Measurements from ENCODE around the gene P2RY4. TPM values are rescaled to one million over a fixed set of nuclear protein-coding genes. Genes with fewer than 3 reads are reported as not detected.

The P2RY4 gene
- 0.21 TPM in 1 of 2 replicates, not detected in the other for total RNA-seq

DNA sequence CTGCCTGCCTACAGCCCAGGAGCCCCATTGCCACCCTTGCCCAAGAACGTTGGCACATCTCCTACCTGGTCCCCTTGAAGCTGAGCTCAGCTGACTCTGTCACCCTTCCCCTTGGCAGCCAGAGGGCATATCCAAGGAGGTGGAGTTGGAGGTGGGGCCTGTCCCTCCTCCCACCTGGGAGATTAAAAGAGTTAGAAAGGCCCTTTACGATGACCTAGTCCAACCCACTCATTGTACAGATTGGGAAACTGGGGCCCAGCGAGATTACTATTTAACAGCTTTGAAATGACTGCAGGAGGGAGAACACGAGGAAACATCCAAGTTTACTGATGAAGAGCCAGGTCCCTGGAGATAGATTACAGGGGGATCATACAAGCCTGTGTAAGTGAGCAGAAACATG, at the start of gene P2RY4:
P2RY4 (minus strand) TSS at position 101 of the 400 bp plus-strand sequence. CDS start 580 bp downstream, outside the sequence.

DNA sequence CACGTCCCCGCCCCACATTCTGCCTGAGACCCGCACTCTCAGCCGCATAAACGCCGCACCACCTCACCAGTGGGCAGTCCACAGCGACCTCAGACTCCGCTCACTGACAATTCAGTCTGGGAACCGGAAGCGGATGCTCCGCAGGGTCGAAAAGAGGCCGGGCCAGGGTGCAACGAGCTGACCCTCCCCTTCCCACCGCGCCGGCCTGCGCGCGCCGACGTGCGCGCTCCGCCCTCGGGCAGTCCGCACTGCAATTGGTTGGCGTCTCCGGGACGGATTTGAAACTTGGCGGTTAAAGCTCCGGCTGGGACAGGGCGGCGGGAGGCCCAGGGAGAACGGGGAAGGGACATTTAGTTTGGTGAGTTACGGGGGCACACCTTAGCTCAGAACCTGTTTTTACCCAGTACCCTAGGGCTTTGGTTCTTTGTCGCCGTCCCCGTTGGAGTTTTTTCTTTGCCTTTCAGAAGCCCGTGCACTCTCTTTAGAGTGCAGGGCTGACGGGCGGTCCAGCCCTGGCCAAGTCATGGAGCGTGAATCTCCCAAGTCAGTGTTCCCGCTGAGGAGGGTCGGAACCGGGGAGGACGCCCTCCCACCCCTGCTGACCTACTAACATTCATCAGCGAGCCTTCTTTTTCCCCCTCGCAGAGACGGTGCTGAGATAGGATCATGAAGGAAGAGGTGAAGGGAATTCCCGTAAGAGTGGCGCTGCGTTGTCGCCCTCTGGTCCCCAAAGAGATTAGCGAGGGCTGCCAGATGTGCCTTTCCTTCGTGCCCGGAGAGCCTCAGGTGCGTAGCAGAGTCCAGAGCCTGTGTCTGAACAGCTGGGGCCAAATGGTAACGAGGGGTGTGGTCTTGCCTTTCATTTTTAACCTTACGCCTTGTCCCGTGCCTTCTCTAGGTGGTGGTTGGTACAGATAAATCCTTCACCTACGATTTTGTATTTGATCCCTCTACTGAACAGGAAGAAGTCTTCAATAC, 30.1 kb upstream of the P2RY4 start, which contains the start of the genes KIF4A and PDZD11:
KIF4A (plus strand) TSS at position 312 of the 978 bp plus-strand sequence; CDS start at position 667, 355 bp downstream.
PDZD11 (minus strand) TSS at position 135 of the 978 bp plus-strand sequence. CDS start 586 bp downstream, outside the sequence.

DNA sequence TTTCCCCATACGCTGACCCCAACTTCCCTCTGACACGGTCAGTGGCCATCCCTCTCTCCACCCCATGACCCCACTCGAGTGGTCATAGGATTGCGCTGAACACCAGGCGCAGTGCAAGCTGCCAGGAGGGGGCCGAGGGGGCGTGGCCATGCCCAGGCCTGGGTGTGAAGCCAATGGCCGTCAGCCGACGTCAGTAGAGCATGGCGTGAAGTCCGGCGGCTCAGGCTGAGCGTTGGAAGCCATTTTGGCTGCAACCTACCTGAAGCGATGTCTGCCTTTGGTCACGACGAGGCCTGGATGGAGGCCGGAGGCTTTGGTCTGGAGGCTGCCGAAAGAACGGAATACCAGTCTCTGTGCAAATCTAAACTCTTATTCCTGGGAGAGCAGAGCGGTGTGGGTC, 21.9 kb upstream of the P2RY4 start, which contains the start of gene RAB41:
RAB41 (plus strand) TSS at position 222 of the 400 bp plus-strand sequence; CDS start at position 268, 46 bp downstream.

DNA sequence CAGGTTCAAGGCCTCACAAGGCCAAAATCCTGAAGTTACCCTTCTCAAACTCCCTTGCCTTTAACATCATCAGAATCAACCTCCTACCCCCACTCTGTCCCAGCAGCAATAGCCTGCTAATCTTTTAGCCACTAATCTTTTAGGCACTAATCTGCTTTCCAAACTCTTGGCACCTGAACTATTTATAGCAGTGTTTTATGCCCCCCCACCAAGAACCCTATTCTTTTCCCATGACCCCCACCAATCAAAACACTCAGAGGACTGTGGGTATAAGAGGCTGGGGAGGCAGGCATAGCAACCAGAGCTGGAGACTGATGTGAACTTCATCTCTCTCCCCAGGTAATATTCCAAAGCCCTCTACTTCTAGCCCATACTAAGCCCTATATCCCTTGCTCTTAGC, 8.0 kb upstream of the P2RY4 start, which contains the start of gene ARR3:
ARR3 (plus strand) TSS at position 301 of the 400 bp plus-strand sequence. CDS start 1,052 bp downstream, outside the sequence.

DNA sequence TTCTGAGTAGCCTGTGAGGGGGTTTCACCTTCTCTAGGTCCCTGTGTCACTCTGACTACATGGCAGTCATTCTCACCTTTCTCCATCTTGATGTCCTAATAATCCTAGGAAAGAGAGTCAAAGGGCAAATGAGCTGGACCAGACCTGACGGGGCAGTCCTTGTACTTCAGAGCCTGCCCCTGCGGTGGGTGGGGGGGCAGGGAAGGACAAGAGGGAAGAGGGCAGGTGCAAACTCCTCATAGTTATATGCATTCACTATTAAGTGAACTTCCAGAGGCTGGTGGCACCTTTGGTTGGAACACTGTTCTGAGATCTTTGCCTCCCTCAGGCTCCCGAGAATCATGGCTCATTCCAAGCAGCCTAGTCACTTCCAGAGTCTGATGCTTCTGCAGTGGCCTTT, 25.6 kb downstream of the P2RY4 start, which contains the start of gene AWAT1:
AWAT1 (plus strand) TSS at position 301 of the 400 bp plus-strand sequence; CDS start at position 342, 41 bp downstream.

Other genes with a start within 250 kb of the P2RY4 start
- gene AWAT2, start 210.3 kb downstream of the P2RY4 start, total RNA-seq: not detected in 2 replicates
- gene OTUD6A, start 197.7 kb downstream of the P2RY4 start, total RNA-seq: not detected in 2 replicates
- 44.7 and 45.2 TPM in 2 replicates for gene IGBP1, start 126.8 kb downstream of the P2RY4 start, total RNA-seq
- not detected in 2 replicates for gene DGAT2L6, start 82.7 kb downstream of the P2RY4 start, total RNA-seq
- not detected in 2 replicates for gene AWAT1, start 25.5 kb downstream of the P2RY4 start, total RNA-seq
- not detected in 2 replicates for gene ARR3, start 8.1 kb upstream of the P2RY4 start, total RNA-seq
- gene RAB41, start 22.0 kb upstream of the P2RY4 start, total RNA-seq: not detected in 2 replicates
- gene PDZD11, start 29.7 kb upstream of the P2RY4 start, total RNA-seq: 52.3 and 58.8 TPM in 2 replicates
- 9.3 and 11.4 TPM in 2 replicates for gene KIF4A, start 29.9 kb upstream of the P2RY4 start, total RNA-seq
- gene GDPD2, start 163.1 kb upstream of the P2RY4 start, total RNA-seq: 0.19 and 0.92 TPM in 2 replicates
- 9.5 and 21.0 TPM in 2 replicates for gene DLG3, start 184.6 kb upstream of the P2RY4 start, total RNA-seq

All from airway epithelial cell (primary cell).